GM10847 (cell line): ENCODE results near the gene CBFA2T3.

Experiments used
- POLR2A ChIP-seq: IDR thresholded peaks from 2 replicates; pipeline ENCODE4 v1.6.1; 2011; ENCODE audit not compliant: insufficient read length; ENCODE audit errors: extremely low read depth

Gene CBFA2T3

DNA sequence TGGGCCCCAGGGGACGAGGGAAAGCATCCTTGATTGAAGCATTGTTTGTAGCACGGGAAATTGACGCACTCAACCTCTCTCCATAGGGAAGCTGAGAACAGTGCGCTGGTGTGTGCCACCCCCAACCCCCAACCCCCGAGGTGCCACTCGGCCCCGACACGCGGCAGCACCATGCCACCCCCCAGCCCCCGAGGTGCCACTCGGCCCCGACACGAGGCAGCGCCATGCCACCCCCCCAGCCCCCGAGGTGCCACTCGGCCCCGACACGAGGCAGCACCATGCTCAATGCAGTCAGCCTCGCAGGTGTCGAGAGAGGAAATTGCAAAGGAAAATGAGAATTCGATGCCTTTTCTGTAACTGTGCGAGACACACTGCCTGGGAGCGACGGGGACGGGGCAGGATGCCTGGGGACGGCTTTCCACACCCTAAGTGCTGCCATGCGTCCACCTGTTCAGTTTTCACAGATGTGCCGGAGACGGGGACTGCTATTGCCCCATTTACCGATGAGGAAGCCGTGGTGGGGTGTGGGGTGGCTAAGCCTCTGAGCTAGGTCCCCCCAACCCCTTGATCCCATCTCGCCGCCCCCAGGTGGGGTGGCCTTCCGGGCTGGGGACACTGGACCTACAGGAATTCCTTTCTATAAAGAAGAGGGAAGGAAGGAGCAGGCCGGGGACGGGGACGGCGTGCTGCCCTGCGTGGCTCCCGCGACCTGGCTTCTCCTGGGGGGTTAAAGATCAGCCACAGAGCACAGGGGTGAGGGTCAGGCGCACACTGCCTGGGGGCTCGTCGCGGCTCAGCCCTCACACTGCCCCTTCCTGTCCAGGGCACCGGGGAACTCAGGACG lies 9.8 kb downstream of the CBFA2T3 start:
- no peak for TF ChIP-seq POLR2A

DNA sequence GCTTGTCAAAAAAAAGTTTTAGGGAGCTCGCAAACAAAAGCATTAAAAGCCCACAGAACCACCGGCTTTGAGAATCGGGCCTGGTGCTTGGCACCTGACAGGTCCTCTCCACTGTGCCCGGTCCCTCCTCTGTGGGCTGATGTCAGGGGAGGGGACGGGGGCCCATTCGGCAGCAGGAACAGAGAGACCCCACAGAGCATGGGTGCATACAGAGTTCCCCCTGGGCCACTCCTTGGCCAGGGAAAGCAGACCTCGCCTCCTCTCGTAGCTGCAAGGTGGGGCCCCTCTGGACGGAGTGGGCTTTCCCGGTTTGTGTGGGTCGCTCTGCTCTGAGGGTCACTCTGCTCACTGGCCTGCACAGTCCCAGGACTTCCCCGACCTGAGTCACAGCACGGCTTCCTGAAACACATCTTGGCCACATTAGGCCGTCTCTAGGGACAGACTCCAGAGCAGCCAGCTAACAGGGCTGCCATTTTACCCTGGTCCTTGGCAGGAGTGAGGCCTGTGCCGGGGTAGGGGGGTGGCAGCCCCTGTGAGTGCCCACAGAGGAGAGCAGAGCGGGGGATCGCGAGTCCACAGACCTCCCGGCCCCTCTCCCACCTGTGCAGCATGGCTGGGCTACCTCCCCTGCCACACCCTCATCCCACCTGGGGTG lies 11.1 kb downstream of the CBFA2T3 start:
- no peak for TF ChIP-seq POLR2A

DNA sequence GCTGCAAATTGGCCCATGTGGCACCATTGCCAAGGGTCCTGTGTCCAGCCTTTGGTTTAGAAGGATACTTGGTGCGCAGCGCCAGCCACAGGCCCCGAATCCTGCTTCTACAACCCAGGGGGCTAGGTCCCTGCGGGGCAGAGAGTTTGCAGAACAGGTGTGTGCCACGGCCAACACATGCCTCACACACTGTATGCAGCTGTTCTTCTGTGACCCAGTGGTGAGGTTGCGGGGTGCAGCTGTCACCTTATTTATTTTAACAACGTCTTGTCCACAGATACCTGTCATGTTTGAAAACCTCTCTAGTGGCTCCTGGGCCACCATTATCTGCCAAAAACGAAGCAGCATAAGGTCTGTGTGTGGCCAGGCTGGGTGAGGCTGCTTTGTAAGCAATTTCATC lies 11.6 kb downstream of the CBFA2T3 start:
- no peak for TF ChIP-seq POLR2A

DNA sequence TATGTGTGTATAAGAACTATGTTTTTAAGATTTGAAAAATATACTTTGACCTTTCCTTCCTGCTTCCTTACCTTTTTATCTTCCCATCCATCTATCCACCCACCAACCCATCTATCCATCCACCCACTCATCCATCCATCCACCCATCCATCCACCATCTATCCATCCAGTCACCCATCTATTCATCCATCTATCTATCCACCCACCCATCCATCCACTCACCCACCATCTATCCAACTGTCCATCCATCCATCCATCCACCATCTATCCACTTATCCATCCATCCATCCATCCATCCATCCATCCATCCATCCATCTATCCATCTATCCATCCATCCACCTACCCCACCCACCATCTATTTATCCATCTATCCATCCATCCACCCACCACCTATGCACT lies 12.4 kb downstream of the CBFA2T3 start:
- no peak for TF ChIP-seq POLR2A

DNA sequence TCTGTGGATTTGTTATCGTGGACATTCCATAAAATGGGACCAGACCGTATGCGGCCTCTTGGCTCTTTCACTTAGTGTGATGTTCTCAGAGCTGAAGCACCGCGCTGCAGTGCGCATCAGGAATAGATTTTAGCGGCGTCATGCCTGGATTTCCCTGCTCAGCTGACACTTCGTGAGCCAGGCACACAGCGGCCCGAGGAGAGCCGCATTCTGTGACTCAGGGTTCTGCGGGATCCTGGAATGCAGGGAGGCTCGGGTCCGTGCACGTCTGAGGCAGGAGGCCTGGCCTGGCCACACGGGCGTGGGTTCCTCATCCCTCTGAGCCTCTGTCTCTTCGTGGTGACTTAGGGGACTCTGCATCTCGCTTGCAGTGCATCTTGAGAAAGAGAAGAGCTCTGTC lies 13.4 kb downstream of the CBFA2T3 start:
- TF ChIP-seq POLR2A: no peak

DNA sequence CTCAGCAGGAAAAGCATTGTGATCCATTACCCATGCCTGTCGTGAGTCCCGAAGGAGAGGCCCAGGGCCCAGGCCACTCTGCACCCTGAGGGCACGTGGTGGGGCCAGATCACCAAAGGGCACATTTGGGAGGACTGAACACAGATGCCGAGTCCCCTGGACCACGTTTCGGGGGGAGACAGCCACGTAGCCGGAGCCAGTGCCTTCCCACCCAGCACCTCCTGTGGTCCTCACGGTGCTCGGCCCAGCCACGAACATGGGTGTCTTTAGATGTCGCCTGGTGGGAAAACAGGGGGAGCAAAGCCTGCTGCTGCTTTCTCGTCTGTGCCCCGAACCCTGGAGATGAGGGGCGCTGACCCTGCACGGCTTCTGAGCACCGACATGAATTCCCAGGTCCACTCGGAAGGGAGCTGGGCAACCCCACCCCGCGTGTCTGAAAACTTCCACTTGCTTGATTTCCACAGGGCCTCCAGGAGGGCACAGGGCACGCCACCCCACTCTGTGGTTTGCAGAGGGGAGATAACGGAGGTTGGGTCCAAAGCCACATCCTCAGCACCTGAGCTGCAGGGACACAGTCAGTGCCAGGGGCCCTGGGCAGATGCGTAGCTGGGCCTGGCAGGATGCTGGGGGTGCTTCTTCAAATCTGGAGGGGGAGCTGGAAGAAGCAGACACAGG lies 14.4 kb downstream of the CBFA2T3 start:
- TF ChIP-seq POLR2A: no peak

DNA sequence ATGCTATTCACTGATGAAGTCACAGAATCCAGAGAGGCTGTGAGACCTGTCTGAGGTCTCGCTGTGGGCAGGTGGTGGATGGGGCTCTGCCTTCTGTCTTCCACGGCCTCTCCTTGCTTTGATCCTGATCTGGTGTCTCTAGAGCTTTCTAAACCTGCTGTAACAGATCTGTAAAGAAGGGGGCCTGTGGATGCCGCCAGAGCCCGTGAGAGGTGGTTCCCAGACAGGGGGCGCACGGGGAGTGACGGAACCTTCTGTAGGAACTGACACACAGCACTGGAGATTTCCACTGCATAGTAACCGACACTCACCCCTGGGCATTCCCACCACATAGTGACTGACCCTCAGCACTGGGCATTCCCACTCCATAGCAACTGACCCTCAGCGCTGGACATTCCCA lies 16.0 kb downstream of the CBFA2T3 start:
- no peak for TF ChIP-seq POLR2A

DNA sequence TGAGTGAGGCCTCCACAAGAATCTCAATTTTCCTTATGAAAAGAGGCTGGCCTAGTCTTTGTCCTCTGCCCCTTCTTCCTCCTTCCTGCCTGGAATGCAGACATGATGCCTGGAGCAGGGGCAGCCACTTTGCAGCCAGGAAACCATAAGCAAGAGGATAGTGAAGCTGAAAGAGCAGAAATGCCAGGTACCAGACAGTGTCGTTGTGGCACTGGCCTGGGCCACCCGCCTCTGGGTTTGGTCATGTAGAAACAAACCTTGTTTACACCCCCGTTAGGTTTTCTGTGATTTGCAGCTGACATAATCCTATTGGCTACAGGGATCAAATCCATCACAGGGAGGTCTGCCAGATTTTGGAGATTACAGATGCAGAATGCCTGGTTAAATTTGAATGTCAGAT lies 16.5 kb downstream of the CBFA2T3 start:
- no peak for TF ChIP-seq POLR2A

DNA sequence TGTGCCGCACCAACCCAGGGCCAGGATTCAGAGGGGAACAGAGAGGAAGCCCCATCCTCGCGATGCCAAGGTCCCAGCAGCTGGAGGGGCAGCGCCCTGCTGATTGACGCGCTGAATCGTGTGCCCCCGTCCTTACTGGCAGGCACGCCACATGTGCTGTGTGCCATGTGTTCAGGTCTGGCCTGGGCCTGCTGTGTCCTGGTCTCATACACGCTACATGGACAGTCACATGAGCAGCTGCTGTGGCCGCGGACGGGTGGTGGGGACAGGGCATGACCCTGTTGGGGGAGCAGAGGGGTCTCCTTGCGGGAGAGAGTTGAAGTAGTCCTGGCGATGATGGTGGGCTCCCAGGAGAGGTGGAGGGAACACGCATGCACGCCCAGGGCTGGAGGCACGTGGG lies 18.0 kb downstream of the CBFA2T3 start:
- TF ChIP-seq POLR2A: no peak

DNA sequence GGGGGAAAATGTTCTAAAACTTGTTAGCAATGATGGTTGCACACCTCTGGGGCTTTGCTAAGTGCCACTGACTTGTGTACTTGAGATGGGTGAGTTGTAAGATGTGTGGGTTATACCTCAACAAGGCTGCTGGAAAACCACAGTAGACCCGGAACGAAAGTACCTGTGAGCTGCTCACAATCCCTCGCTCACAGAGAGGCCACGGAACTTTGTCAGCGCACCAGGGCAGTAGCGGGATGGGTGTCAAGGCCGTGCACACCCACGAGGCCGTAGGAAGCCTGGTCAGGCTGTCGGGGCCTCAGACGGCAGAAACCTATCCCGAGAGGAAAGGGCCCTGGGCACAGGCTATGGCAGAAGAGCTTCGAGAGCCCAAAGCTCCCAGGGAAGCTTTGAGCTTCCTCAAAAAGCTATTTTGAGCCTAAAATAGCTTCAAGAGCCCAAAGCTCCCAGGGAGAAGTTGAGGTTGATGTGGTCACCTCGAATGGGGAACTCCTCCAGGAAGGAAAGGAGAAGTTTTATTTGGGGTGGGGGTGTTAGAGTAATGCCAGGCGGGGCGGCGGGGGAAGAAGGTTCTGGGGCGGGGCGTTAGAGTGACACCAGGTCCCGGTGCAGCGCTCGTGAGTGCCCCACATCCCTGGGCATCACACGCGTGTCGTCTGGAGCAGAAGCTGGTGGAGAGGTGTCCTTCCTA lies 19.0 kb downstream of the CBFA2T3 start:
- TF ChIP-seq POLR2A: no peak

DNA sequence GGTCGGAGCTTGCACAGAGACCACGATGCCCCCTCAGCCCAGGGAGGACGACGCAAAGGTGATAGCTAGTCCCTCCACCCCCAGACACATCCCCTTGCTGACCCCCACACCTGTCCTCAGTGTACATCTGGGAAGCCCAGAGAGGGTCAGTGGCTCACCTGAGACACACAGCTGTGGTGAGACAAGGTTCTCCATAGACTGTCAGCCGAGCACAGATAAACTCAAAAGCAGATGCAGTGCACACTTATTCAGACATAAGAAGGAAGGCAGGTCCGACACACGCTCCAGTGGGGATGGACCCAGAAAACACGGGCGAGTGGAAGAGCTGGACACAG lies 19.6 kb downstream of the CBFA2T3 start:
- no peak for TF ChIP-seq POLR2A

DNA sequence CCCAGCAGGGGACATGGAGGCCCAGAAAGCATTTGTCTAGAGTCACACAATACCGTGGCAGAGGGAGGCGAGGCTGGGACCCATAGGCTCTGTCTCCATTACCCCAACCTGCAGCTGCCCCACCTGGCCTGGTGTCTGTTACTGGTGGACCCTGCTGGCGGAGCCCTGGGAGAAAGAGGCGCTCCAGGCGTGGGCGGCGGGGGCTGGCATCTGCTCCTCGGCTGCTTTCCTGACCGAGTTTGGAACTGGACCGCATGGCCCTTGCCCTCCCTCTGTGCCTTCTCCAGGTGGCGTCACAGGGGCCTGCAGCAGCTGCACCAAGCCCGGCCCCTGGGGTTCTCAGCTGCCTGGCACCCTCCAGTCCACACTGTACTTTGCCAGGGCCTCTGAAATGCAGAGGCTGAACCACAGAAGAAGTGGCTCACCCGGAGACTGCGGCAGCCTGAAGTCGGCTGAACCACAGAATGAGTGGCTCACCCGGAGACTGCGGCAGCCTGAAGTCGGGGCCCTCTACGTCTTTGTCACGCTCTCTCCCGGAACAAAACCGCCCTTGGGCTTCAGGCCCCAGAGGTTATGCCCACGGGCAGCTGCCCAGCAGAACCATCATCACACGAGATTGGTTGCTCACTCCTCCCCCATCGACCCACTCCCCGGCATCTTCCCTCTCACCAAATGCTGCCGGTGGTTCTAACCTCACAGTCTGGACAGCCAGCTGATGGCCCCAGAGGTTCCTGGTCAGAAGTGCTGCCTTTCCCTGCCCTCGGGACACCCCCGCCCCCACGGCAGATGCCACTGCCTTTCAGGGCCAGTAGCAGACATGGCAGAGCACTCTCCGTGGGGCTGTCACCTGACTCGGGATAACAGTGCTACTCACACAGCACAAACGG lies 20.2 kb downstream of the CBFA2T3 start:
- no peak for TF ChIP-seq POLR2A

DNA sequence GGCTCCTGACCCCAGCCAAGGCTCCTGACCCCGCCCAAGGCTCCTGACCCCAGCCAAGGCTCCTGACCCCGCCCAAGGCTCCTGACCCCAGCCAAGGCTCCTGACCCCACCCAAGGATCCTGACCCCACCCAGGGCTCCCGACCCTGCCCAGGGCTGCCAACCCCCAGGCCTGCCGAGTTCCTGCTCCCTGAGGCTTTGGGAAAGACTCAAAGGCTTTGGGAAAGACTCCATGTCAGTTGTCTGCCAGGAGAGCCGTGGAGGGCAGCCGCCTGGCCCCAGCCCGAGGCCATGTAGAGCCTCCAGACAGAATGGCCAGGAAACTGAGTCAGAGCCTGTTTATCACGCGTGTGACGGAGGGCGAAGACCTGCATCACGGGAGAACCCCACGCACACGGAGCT lies 21.1 kb downstream of the CBFA2T3 start:
- no peak for TF ChIP-seq POLR2A

DNA sequence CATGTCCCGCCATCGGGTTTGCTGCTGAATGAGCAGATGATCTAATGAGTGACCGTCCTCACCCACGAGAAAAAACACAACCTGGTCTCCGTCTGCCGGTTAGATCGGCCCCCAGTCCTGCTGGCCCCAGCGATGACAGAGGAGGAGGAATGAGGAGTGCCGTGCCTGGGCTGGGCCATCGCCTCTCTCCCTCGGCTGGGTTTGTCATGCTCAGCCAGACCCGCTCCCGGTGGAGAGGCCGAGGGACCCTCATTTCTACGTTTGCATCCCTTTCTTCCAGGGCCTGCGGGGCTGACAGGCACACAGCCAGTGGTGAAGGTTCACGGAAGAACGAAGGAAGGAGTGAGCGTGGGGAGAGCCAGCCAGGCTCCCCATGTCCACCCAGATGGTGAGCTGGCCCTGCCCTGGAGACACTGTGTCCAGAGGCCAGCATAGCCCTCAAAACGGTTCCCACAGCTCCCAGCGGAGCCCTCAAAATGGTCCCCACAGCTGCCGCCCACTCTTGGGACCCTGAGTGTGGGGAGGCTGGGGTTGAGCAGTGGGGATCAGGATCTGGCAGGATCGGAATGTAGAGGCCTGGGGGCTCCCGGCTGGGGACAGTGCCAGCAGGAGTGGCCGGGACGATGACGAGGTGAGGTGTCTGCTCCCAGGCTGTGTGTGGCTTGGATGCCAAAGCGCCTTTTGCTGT lies 23.9 kb downstream of the CBFA2T3 start:
- no peak for TF ChIP-seq POLR2A

DNA sequence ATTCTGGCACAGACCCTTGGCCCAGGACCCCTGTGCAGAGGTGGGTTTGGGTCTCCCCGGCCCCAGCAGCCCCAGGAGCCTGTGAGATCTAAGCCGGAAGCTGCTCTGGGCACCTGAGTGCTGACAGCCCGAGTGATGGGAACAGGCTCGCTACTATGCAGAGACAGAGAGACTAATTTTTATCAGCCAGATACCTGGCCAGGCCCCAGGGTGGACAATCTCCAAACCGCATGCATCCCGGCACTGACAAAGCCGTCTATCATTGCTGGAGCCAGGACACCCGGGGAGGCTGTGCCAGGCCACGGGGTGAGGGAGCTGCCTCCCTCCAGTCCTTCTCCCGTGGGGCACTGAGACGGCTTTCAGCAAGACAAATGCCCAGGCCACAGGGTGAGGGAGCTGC lies 25.0 kb downstream of the CBFA2T3 start:
- TF ChIP-seq POLR2A: no peak

DNA sequence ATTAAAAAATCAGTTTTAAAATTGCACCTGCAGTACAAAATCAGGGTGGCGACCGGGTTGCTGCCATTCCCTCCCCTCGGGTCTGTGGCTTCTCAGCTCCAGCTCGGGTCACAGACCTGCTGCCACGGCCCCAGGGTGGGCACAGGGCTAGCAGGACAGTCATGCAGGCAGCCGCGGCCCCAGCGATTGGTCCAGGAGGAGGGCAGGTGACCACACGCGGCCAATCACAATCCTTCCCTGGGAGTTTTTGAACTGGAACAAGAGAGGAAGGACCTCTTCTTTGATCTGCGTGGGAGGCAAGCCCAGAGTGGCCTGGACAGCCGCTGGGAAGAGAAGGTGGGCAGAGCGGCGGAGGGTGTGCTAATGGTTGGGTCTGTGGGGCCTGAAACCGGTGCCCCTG lies 25.5 kb downstream of the CBFA2T3 start:
- no peak for TF ChIP-seq POLR2A
